Measurements from ENCODE around the gene GRID1.

DNA sequence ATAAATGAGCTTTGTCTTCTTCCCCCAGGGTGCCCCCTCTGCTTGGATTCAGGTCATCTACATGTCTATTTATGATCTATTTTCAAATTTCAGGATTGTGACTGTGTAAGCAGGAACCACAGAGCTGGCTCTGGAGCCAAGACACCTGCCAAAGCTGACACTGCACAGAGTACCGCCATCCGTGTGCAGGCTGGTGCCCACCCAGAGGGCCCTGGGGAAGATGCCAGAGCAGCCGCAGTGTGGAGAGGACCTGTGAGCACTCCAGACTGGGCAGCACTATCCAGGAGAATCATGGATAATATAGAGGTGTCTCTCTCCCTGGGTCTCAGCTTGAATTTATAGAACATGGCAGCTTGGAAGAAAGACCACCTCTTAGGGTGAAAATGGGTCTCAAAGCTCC is 577.5 kb downstream of the GRID1 start:
- TF ChIP-seq NR2C2 (IDR thresholded peaks at IDR 0.05; ENCODE audit: borderline replicate concordance, control insufficient read depth, insufficient read length, low read depth) (no peak), EZH2 (IDR thresholded peaks at IDR 0.05; ENCODE audit: borderline replicate concordance, control insufficient read depth, low read depth, low read length) (no peak), EP300 (IDR thresholded peaks at IDR 0.05; ENCODE audit: borderline replicate concordance in 1 of 2, control insufficient read depth in 1 of 2, low read depth in 2 of 2, low read length in 2 of 2) (no peak), EGR1 (IDR thresholded peaks at IDR 0.05; ENCODE audit: borderline replicate concordance in 1 of 2, low read depth in 2 of 2, low read length in 2 of 2) (no peak), SRF (IDR thresholded peaks at IDR 0.05; ENCODE audit: low read depth in 2 of 2, low read length in 2 of 2) (no peak), SP1 (IDR thresholded peaks at IDR 0.05; ENCODE audit: low read depth, low read length) (no peak), POLR2AphosphoS5 (IDR thresholded peaks at IDR 0.05; ENCODE audit: low read length) (no peak), STAT1 (conservative IDR thresholded peaks at IDR 0.05) (no peak), POLR2AphosphoS2 (IDR thresholded peaks at IDR 0.05; ENCODE audit: low read depth, low read length) (no peak), SUPT20H (IDR thresholded peaks at IDR 0.05; ENCODE audit: borderline replicate concordance, control insufficient read depth, low read depth, low read length) (no peak), POLR2A (IDR thresholded peaks at IDR 0.05; ENCODE audit: low read depth, low read length) (no peak)
- TF ChIP-seq, protein P1, sequence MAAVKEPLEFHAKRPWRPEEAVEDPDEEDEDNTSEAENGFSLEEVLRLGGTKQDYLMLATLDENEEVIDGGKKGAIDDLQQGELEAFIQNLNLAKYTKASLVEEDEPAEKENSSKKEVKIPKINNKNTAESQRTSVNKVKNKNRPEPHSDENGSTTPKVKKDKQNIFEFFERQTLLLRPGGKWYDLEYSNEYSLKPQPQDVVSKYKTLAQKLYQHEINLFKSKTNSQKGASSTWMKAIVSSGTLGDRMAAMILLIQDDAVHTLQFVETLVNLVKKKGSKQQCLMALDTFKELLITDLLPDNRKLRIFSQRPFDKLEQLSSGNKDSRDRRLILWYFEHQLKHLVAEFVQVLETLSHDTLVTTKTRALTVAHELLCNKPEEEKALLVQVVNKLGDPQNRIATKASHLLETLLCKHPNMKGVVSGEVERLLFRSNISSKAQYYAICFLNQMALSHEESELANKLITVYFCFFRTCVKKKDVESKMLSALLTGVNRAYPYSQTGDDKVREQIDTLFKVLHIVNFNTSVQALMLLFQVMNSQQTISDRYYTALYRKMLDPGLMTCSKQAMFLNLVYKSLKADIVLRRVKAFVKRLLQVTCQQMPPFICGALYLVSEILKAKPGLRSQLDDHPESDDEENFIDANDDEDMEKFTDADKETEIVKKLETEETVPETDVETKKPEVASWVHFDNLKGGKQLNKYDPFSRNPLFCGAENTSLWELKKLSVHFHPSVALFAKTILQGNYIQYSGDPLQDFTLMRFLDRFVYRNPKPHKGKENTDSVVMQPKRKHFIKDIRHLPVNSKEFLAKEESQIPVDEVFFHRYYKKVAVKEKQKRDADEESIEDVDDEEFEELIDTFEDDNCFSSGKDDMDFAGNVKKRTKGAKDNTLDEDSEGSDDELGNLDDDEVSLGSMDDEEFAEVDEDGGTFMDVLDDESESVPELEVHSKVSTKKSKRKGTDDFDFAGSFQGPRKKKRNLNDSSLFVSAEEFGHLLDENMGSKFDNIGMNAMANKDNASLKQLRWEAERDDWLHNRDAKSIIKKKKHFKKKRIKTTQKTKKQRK (IDR thresholded peaks at IDR 0.05; ENCODE audit: low read depth, low read length) = no peak
- TF ChIP-seq, protein P2, sequence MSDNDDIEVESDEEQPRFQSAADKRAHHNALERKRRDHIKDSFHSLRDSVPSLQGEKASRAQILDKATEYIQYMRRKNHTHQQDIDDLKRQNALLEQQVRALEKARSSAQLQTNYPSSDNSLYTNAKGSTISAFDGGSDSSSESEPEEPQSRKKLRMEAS (IDR thresholded peaks at IDR 0.05; ENCODE audit: low read depth, low read length) = no peak
- TF ChIP-seq, protein P3, sequence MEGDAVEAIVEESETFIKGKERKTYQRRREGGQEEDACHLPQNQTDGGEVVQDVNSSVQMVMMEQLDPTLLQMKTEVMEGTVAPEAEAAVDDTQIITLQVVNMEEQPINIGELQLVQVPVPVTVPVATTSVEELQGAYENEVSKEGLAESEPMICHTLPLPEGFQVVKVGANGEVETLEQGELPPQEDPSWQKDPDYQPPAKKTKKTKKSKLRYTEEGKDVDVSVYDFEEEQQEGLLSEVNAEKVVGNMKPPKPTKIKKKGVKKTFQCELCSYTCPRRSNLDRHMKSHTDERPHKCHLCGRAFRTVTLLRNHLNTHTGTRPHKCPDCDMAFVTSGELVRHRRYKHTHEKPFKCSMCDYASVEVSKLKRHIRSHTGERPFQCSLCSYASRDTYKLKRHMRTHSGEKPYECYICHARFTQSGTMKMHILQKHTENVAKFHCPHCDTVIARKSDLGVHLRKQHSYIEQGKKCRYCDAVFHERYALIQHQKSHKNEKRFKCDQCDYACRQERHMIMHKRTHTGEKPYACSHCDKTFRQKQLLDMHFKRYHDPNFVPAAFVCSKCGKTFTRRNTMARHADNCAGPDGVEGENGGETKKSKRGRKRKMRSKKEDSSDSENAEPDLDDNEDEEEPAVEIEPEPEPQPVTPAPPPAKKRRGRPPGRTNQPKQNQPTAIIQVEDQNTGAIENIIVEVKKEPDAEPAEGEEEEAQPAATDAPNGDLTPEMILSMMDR (IDR thresholded peaks at IDR 0.05 in 2 of 3, conservative IDR thresholded peaks at IDR 0.05 in 1 of 3; ENCODE audit: control insufficient read depth in 2 of 3, extremely low read depth in 1 of 3, insufficient read depth in 1 of 3, low read depth in 3 of 3, low read length in 3 of 3) = no peak
